Activated T-cell treated with anti-CD3 and anti-CD28 coated beads for 24 hours (primary cell): Measurements from ENCODE around the gene FAT1.

ENCODE experiments used
- DNase-seq: peaks from one replicate; pipeline ENCODE4 v3.0.0-alpha.2; 2020; ENCODE audit warnings: low read depth

Gene FAT1

GRCh38 chr4:186569533-186570192, 154.0 kb downstream of the FAT1 start:
- DNase-seq, result no peak

DNA sequence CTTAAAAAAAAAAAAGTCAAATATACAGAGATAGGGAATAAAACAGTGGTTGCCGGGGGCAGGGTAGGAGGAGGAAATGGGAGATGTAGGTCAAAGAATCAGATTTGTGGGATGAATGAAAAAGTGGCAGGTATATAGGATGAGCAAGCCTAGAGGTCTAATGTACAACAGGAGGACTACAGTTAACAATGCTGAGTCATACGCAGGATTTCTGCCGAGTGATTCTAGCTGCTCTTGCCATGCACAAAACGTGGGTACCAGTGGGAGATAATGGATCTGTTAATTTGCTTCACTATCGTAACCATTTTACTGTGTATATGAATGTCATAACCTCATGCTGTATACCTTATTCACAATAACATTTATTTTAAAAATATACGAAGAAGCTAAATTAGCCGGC, 157.6 kb downstream of the FAT1 start:
- DNase-seq, result no peak

DNA sequence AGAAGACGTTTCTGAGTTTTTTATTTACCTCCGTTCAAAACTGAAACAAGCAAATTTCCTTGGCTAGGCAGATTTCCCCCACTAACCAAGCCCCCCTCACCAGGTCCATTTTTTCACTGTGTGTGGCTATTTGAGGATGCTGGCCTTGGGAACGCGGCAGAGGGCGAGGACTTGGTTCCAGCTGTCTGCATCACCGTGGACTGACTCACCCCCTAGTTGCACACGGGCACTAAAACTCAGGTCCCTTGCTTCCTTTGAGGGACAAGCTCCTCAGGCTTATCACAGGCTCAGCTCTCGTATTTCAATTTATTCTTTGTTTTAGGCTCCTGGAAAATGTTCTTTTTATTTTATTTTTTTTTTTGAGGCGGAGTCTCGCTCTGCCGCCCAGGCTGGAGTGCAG, 159.9 kb downstream of the FAT1 start:
- no peak for DNase-seq

DNA sequence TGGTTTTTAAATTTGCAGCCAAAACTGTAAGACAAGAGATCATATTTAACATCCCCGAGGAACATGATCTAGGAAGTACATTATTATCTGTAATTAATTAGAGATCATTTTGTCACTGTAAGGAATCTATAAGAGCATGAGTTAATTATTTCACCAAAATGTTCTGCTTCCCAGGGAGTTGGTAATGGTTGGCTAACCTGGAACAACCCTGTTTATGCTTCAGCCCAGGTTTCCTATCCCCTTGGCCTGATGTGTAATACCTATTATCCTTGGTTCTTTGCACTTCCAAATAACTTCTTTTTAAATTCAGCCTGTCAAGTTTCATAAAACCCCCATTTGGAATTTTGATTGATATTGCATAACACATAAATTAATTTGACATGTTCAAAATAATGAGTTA, 161.9 kb downstream of the FAT1 start:
- DNase-seq, result no peak

DNA sequence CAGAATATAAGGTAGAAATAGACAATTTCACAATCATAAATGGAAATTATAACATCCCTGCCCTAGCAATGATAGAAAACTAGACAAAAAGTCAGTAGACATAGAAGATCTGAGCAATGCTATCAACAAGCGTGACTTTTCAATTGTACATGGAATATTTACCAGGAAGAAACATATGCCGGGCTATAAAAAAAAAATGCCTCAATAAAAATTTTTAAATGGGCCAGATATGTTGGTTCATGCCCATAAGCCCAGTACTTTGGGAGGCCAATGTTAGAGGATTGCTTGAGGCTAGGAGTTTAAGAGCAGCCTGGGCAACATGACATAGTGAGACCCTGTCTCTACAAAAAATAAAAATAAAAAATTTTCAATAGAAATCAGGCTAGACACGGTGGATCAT, 163.0 kb downstream of the FAT1 start:
- no peak for DNase-seq

DNA sequence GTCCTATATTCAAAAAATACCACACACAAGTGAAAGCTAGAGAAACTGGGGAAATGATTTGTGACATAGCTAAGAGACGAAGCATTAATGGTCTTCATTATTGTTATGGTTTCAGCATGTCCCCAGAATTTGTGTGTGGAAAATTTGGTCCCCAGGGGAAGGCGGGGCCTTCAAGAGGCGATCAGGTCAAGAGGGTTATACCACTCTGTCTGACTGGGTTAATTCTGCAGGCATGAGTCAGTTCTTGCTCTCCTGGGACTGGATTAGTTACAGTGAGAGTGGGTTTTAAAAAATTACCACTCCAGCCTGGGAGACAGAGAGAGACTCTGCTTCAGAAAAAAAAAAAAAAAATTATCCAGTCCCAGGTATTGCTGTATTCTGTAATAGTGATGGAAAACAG, 166.2 kb downstream of the FAT1 start:
- no peak for DNase-seq

- DNase-seq, result no peak
These were observed 166.6 kb downstream of the FAT1 start for GRCh38 chr4:186557061-186557460.

- no peak for DNase-seq
These were observed 168.5 kb downstream of the FAT1 start, which contains the start of gene MTNR1A for GRCh38 chr4:186554914-186555827. Gene MTNR1A (minus strand): TSS chr4:186555567. CDS start chr4:186555365, 202 bp downstream.

- no peak for DNase-seq
These were observed 169.1 kb downstream of the FAT1 start for GRCh38 chr4:186554539-186554913.

DNA sequence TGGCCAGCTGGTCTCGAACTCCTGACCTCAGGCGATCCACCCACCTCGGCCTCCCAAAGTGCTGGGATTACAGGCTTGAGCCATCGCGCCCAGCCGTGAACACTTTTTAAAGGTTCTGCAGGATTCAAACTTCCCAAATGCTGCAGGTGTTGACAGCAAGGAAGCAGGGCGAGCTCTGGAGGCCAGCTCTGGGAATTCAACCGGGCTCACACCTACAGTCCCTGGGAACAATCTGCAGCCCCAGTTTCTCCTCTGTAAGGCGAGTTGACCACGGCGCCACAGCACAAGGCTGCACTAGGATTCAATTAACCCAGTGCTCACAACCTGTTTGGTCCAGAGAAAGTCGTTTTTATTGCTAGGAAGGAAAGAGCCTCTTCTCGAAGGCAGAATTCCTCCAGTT, 169.9 kb downstream of the FAT1 start:
- no peak for DNase-seq

DNA sequence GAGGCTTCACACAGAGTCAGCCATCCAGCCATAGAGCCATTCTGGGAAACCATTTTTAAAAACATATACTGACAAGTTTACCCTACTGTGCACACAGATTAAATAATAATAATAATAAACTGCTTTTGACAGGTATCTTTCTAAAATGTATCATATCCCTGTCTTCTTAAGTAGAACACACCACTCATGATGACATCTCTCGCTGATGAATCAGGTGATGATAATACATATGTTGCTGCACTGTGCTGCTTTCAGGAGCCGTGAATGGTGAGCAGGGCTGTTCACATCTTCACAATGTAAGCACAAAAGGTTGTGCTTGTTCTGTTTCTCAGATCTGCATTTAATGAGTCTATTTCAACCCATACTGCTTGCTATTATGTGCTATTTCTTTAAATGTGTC, 171.8 kb downstream of the FAT1 start:
- no peak for DNase-seq

GRCh38 chr4:186545436-186545835, 178.2 kb downstream of the FAT1 start:
- DNase-seq, result no peak

DNA sequence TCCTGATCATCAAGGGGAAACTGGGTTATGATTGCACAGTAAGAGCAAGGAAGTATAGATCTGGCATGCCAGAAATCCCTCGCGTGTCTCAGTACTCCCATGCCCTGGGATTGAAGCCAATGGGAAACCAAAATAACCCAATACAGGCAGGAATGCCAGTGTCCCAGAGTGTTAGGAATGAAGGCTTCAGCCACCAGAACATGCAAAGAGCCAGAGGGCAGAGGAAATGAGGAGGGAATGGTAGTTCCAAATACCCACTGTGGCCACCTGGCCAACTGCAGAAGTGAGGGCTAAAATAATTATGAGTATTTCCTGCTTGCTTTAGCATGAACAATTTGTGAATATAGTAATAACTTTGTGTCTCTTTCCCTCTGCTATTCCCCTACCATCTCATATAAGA, 180.4 kb downstream of the FAT1 start:
- DNase-seq, result no peak

DNA sequence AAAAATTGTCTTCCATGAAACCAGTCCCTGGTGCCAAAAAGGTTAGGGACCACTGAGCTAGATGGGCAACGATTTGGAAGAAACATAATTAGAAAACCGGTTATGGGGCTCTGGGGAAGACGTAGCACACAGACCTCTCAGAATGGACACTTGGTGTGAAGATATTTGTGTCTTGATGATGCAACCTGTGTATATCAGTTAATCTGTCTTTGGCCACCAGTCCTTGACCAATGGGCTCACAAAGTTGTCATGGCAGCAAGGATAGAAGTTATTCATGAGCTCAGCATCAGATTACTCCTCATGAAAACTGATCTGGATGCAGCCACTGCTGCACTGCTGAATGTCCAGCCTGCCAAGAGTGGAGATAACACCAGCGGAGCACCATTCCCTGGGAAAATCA, 181.9 kb downstream of the FAT1 start:
- DNase-seq, result no peak

GRCh38 chr4:186537843-186538521, 185.7 kb downstream of the FAT1 start:
- DNase-seq, result no peak
